HG03103 (cell line): ENCODE results near the gene BTG3.
A peak's percentile ranks its signal among the peaks of the same experiment; 100 is the strongest.

Experiments
- ATAC-seq: cut with Tn5 transposase; IDR thresholded peaks from one replicate; pipeline ENCODE4 v1.9.1; 2021; ENCODE audit warnings: low read depth; ENCODE audit not compliant: unreplicated experiment

The BTG3 gene, protein sequence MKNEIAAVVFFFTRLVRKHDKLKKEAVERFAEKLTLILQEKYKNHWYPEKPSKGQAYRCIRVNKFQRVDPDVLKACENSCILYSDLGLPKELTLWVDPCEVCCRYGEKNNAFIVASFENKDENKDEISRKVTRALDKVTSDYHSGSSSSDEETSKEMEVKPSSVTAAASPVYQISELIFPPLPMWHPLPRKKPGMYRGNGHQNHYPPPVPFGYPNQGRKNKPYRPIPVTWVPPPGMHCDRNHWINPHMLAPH

GRCh38 chr21:17612565-17613241 is at the start of gene BTG3:
Gene BTG3 (minus strand): TSS chr21:17612901. CDS start chr21:17609144, 3,757 bp downstream.
- ATAC-seq: peak; percentile 72

- ATAC-seq: no peak
Measured at GRCh38 chr21:17660862-17661261, 48.2 kb upstream of the BTG3 start.

DNA sequence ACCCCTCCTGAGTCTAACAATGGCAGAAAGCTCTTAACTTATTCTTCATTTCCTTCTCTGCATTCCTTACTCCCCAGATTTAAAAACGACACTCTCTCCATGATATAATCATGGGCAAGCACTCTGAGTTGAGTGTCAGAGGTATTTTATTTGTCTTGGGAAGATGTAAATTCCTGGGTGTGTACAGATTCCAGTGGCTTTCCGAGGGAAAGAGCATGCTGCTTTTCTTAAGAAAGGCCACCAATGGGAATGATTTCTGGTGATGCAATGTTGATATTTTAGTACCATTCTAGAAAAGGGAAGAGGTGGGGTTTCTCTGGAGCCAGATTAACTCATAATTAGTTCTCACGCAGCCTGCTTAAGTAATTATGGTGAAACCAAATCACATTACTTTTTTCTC is 47.8 kb upstream of the BTG3 start:
- ATAC-seq: no peak

- no peak for ATAC-seq
Measured at GRCh38 chr21:17658931-17659330, 46.2 kb upstream of the BTG3 start.

- no peak for ATAC-seq
Measured at GRCh38 chr21:17651526-17651925, 38.8 kb upstream of the BTG3 start.

GRCh38 chr21:17650292-17650691 is 37.6 kb upstream of the BTG3 start:
- no peak for ATAC-seq

GRCh38 chr21:17646790-17647189 is 34.1 kb upstream of the BTG3 start:
- no peak for ATAC-seq

GRCh38 chr21:17644186-17644585 is 31.5 kb upstream of the BTG3 start:
- no peak for ATAC-seq

GRCh38 chr21:17640821-17641220 is 28.1 kb upstream of the BTG3 start:
- ATAC-seq: no peak

- no peak for ATAC-seq
Measured at GRCh38 chr21:17636711-17637110, 24.0 kb upstream of the BTG3 start.

- no peak for ATAC-seq
Measured at GRCh38 chr21:17631195-17631594, 18.5 kb upstream of the BTG3 start.

- no peak for ATAC-seq
Measured at GRCh38 chr21:17622018-17622417, 9.3 kb upstream of the BTG3 start.

DNA sequence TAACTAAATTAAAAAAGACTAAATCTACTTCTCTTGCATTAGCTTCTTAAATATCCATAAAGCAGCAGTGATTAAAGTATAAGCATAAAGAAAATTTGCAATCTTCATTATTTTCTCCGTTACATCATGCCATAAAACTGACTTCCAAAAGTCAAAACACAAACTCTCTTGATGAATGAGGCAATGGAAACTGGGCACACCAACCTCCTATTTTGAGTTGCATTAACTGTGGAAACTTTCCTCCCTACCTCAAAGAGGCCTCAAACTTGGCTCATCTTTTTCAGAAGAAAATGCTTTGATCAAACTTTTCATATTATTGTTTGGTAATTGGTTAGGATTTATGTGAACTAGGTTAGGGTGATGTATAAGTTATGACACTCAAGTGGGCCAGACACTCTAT is 4.1 kb upstream of the BTG3 start:
- ATAC-seq: no peak

GRCh38 chr21:17613242-17613676 is 558 bp upstream of the BTG3 start:
- no peak for ATAC-seq

DNA sequence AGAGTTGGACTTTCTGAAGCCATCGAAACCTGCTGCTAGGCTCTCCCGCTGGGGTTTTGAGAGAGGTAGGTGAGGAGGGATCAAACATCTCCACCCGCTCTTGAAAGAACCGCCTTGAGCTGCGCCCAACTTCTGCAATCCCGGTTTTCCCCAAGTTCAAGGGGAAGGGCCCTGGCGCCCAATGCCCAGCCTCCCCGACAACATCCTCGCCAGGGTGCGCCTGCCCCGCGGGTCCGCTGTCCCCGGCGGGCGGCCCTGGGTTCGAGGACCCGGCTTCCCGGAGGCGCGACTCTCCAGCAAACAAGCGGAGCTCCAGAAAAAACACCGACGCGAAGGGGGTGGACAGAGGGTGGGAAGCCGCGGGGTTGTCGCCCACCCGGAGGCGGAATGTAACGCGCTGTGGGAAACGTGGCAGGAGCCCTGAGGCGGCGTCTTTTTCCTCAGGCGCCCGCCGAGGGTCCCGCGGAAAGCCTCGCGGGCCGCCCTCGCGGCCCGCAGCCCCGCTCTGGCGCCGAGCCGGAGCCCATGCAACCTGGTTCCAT is 607 bp downstream of the BTG3 start:
- ATAC-seq: no peak

- ATAC-seq: peak; percentile 54
Measured at GRCh38 chr21:17611414-17612022, 1.2 kb downstream of the BTG3 start.

GRCh38 chr21:17610911-17611310 is 1.8 kb downstream of the BTG3 start:
- no peak for ATAC-seq

DNA sequence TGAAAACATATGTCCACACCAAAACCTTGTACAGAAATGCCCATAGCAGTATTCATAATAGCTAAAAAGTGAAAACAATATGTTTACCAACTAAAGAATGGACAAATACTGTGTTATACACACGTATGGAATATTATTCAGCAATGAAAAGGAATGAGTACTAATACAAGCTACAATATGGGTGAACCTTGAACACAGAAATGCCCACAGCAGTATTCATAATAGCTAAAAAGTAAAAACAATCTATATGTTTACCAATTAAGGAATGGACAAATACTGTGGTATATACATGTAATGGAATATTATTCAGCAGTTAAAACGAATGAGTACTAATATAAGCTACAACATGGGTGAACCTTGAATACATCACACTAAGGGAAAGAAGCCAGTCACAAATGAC is 3.0 kb downstream of the BTG3 start:
- ATAC-seq: no peak

GRCh38 chr21:17607684-17608083 is 5.0 kb downstream of the BTG3 start:
- no peak for ATAC-seq

DNA sequence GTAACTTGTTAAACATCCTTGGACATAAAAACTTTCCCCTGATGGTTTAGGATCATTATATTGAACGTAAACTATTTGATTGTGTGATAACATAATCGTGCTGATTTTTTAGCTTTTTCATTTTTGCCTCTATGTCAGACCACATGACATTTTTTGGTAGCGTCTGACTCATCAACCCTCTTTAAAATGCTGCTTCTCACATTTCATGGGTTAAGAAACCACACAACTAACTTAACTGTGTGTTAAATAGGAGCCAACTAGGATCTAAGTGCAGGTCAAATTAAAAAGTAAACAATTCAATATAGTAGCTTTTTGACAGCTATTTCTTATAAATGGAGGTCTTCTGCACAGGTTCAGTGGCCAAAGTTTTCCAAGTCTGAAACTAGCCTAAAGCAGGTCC is 9.8 kb downstream of the BTG3 start:
- no peak for ATAC-seq

- ATAC-seq: peak; percentile 77
Measured at GRCh38 chr21:17598437-17598836, 14.3 kb downstream of the BTG3 start.

GRCh38 chr21:17597680-17598079 is 15.0 kb downstream of the BTG3 start:
- ATAC-seq: no peak
